Epithelial cell of esophagus (primary cell): ENCODE data around the gene GUCY2C.
"Not testable (repeated sequence)": the region's sequence is repeated elsewhere in the genome, so short reads cannot be mapped to it uniquely, and the experiment has no call there.

Source experiments
- DNase-seq: peaks from one replicate; pipeline ENCODE4 v3.0.0; 2010; ENCODE audit warnings: low read depth
- H3K4me3 ChIP-seq: 2 replicates; pipeline ENCODE4 v1.5.1; 2011; ENCODE audit warnings: mild to moderate bottlenecking, low read length, control low read depth
- TF ChIP-seq, protein P1 (sequence below): IDR thresholded peaks from 2 replicates; pipeline ENCODE4 v1.5.1; 2011; ENCODE audit warnings: low read depth, mild to moderate bottlenecking, low read length, control low read depth, inconsistent platforms; ENCODE audit not compliant: insufficient read depth; ENCODE audit errors: missing control alignments

GUCY2C gene

DNA sequence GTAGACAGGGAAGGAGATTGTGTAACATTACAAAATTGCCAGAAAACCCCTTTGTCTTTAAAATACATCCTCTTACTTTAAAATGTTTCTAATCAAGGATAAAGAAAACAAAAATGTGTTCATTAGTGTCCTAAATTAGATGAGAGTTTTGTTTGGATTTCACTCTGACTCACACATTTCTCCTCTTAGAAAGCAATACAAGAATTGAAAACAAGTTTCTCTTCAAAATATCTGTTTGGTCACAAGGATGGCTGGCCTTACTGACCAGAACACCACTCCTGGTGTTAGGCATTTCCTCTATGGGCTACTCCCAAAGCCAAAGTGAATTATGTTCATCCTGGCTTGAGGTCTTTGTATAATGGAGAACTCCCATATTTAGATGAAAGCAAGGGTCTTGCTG is 6.4 kb downstream of the GUCY2C start:
- TF ChIP-seq, protein P1, sequence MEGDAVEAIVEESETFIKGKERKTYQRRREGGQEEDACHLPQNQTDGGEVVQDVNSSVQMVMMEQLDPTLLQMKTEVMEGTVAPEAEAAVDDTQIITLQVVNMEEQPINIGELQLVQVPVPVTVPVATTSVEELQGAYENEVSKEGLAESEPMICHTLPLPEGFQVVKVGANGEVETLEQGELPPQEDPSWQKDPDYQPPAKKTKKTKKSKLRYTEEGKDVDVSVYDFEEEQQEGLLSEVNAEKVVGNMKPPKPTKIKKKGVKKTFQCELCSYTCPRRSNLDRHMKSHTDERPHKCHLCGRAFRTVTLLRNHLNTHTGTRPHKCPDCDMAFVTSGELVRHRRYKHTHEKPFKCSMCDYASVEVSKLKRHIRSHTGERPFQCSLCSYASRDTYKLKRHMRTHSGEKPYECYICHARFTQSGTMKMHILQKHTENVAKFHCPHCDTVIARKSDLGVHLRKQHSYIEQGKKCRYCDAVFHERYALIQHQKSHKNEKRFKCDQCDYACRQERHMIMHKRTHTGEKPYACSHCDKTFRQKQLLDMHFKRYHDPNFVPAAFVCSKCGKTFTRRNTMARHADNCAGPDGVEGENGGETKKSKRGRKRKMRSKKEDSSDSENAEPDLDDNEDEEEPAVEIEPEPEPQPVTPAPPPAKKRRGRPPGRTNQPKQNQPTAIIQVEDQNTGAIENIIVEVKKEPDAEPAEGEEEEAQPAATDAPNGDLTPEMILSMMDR, result no peak
- H3K4me3 ChIP-seq, result no peak overlapping the region
- no peak for DNase-seq

DNA sequence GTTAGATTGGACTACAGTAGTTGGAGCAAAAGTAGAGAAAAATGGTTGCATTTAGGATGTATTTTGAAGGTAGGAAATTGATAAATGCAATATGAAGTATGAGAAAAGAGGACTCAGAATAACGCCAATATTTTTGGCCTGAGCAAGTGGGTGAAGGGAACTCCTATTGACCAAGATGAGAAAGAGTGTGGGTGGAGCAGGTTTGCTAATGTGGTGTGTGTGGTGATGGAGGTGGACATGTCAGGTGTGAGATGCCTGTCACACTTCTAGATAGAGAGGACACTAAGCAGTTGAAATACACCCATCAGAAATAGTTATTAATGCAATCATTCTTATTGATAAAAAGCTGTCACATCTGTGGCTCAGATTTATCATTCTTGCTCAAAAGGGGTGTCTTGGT is 7.3 kb downstream of the GUCY2C start:
- TF ChIP-seq, protein P1, result no peak
- DNase-seq, result no peak
- H3K4me3 ChIP-seq, result no peak overlapping the region

DNA sequence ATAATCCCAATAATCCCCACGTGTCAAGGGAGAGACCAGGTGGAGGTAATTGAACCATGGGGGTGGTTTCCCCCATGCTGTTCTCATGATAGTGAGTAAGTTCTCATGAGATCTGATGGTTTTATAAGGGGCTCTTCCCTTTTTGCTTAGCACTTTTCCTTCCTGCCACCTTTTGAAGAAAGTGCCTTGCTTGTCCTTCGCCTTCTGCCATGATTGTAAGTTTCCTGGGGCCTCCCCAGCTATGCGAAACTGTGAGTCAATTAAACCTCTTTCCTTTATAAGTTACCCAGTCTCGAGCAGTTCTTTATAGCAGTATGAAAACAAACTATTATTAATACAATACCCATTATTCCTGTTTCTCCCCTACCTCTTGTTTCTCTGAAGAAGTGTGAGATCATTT is 14.2 kb downstream of the GUCY2C start:
- not testable (repeated sequence) for DNase-seq, H3K4me3 ChIP-seq

DNA sequence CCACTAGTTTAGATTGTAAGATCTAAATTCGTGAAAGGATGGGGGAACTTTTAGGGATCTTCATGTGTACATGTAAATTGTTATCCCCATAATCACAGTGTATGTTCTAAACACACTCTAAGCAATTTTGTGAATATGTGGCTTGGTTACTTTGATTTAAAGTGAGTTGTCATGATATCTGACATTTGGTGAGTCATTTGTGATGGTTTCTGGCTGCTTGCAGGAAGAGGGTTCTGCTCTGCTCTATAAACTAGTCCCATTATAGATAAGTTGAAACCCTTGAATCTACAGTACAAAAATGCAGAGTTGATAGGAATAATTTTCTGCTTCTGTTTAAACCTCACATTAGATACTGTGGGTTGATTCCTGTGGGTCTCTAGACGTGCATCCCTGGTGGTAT is 14.8 kb downstream of the GUCY2C start:
- TF ChIP-seq, protein P1, result no peak
- no peak for DNase-seq
- H3K4me3 ChIP-seq, result no peak overlapping the region

DNA sequence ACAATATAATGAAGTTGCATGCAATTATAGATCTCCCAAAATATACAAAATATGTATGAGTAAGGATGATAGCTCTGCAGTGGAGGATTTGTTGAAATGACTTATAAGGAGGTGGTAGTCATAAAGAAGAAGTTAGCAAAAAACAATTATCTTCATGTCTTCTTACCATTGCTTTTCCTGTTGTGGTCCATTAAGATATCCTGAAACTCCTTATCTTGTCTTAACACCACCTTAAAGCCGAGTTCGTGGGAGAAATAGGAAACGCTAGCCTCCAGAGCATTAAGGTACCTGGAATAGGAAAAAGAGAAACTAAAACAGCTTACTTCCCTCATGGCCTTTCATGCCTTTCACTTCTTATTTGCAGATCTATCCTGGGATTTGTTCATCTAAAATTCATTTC is 15.2 kb downstream of the GUCY2C start:
- no peak overlapping the region for H3K4me3 ChIP-seq
- DNase-seq, result no peak
- TF ChIP-seq, protein P1, result no peak

DNA sequence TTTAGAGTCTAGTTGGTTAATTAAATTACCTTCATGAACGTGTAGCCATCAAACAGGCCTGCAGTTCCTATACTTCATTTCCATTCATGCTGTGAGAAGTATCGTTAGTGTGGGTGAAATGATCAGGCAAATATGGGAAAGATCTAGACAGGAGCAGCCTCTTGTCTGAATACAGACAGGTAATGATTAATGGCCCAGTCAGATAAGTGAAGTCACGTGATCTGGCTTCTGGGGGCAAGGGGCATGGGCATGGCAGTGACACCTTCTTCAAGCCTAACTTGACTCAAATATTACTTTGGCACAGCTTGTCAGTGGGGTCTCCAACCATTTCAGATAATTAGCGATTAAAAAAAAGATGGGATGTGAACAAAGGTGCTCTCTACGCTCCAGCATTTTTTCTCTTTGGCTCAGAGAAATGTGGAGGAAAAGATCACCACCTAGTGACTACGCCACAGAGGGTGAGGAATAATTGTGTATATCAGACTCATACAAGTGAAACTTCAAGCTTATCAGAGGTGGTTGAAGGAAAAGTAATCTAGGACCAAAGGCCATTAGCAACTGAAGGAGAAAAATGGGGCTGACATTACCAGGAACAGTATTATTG is 17.8 kb downstream of the GUCY2C start:
- no peak for DNase-seq
- TF ChIP-seq, protein P1, result no peak
- H3K4me3 ChIP-seq, result no peak overlapping the region

DNA sequence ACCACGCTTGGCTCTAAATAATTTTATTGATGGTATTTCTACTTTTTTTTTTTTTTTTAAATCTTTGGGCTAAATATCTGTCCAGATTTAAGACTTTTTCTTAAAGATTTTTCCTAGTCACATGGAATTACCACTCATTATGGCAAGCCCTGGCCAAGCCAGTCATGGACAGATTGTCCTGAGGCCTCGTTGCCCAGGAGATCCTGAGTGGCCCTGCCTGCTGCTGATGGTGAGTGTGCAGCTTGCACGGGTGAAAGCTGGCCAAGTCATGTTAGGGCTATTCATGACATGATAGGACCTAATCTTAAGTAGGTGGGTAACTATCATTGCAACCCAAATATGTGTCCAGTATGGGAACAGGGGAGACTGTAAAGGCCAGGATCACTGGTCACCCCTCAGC is 27.8 kb downstream of the GUCY2C start:
- TF ChIP-seq, protein P1, result no peak
- no peak overlapping the region for H3K4me3 ChIP-seq
- no peak for DNase-seq
